GM12875 (cell line): ENCODE measurements around the gene CD207.

Experiments
- H3K4me3 ChIP-seq: one replicate; pipeline ENCODE4 v1.5.1; 2011; ENCODE audit warnings: low read depth, low read length, control low read depth
- TF ChIP-seq, protein P1 (sequence below): IDR thresholded peaks from 2 replicates; pipeline ENCODE4 v1.5.1; 2011; ENCODE audit warnings: low read depth, mild to moderate bottlenecking, control low read depth, inconsistent platforms, low read length, moderate library complexity, borderline replicate concordance; ENCODE audit not compliant: insufficient read depth

CD207 gene

DNA sequence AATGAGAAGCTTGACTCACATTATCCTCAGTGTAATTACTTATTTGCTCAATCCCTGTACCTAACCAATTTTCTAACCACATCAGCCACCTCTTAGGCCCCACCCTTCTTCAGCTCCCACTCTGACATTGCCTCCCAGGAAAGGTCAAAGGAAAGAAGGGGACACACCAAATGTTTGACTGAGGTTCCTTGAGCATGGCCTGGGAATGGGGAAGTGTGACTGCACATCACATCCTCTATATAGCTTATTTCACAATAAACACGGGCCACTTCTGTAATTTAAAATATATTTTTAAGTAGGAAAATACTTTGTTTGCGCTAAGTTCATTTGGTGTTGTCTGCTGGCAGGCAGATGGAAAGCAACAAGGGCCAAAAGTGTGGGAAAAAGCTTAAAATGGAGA lies 42.2 kb downstream of the CD207 start:
- TF ChIP-seq, protein P1, sequence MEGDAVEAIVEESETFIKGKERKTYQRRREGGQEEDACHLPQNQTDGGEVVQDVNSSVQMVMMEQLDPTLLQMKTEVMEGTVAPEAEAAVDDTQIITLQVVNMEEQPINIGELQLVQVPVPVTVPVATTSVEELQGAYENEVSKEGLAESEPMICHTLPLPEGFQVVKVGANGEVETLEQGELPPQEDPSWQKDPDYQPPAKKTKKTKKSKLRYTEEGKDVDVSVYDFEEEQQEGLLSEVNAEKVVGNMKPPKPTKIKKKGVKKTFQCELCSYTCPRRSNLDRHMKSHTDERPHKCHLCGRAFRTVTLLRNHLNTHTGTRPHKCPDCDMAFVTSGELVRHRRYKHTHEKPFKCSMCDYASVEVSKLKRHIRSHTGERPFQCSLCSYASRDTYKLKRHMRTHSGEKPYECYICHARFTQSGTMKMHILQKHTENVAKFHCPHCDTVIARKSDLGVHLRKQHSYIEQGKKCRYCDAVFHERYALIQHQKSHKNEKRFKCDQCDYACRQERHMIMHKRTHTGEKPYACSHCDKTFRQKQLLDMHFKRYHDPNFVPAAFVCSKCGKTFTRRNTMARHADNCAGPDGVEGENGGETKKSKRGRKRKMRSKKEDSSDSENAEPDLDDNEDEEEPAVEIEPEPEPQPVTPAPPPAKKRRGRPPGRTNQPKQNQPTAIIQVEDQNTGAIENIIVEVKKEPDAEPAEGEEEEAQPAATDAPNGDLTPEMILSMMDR = no peak
- H3K4me3 ChIP-seq = no peak overlapping the region

DNA sequence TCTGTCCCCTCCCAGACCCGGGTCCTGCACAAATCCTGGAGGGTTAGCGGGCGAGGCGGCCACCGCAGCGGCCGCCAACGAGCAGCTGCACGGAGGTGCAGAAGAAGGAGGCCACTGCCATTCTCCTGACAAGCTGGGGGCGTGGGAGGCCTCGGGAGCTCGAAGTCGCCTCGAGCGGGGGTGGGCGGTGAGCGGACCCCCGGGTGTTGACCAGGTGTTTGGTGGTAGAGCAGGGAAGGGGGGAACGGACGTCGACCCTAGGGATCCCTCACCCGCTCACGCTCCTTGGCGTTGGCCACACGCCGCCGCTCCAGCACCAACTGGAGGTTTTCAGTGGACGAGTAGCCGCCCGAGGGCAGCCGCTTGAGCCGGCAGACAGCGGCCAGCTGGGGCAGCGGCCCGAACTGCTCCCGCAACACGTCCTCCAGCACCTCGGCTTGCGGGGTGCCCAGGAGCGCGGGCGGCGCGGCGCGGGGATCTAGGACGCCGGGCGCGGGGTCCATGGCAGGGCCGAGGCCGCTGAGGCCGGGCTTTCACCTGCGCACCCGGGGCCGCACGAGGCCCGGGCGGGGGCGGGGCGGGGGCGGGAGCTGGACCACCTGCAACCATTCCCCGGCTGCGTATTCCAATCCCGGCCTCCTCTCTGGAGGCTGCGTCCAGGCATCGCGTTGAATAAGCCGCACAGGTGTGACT lies 45.3 kb downstream of the CD207 start, which contains the start of gene FIGLA:
TSS of gene FIGLA (minus strand) at position 508 of the 693 bp plus-strand sequence. CDS start at position 503, 5 bp downstream.
- TF ChIP-seq, protein P1 = no peak
- H3K4me3 ChIP-seq = no peak within 1 kb of the TSS

DNA sequence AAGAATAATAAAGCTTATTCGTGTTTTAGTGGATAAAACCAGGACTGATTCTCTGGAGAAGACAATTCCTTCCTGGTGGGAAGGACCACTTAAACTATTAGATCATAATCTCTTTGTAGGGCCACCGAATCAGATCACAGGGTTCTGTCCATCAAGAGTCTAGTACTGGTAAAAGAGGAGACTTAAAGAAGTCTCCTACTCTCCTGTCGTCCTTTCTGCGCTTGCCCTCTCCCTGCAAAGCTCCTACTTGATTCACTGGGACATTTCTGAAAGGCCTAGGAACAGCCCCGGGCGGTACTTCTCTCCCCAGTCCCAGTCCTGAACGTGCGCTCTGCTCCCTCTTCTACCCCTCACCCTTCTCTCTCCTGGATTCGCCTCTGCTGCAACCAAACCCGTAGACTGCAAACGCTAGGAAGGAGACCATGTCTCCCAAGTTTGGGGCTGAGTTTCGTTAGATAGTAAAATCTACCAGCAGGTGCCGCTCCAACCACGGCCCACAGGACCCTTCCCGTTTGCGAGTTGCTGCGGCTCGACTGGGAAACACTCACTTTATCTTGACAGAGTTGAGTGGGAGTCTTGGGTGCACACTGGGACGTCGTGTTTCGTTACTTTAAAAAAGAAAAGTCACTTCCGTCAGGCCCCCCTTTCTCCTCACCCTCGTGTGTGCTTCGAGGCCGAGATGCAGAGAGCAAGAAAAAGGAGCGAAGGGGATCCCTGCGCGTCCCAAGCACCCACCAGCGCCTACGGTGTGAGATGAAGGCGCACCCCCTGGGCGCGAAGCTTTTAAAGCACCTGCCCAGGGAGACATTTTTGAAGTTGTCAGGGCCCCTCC lies 46.1 kb downstream of the CD207 start:
- TF ChIP-seq, protein P1 = peak; percentile 64; the same call in 1 of the 2 replicates
- no peak overlapping the region for H3K4me3 ChIP-seq

DNA sequence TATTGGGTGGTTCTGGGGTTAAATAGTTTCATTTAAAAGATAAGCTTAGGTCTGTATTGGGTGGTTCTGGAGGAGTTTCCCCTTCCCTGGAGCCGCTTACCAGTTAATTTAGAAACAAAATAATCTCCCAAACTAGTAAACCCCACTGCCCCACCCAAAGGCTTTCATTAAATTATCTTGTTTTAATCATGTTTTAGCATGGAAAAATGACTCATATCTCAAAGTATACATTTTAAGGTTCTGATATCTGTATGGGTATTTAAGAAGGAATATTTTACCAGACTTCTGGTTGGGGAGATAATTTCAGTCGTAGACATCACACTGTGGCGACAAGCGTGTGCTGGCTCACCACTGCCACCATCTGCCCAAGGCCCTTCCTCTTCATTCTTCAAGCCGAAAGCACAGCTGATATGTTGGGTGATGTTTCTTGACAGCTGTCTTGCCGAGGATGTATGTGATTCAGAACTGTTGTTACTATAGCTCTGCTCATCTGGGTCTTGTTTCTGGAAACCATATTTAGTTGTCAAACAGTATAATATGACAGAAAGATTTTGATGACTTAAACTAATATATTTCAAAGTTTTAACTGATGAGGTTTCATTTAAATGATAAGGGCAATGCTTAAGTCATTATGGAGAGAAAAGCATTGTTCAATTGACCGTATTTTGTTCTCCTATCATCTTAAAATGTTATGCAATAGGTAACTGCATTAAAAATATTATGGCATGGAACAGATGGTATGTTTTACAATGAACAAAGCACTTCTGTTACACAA lies 50.3 kb downstream of the CD207 start:
- TF ChIP-seq, protein P1 = peak; percentile 61; the same call in 1 of the 2 replicates
- no peak overlapping the region for H3K4me3 ChIP-seq

DNA sequence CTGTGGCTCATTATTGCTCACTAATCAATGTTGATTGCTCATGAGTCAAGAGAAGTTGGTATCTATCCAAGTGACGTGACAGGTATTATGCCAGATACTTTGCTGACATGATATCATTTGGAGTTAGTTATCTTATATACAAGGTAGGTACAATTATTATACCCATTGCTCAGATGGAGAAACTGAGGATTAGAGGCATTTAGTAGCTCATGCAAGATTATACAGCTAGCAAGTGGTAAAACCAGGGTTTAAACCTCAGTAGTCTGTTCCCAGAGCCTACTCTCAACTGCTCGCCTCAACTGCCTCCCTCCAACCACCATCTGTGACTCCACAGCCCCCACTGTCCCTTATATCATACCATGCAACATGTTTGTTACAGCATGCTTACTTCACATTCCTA lies 51.3 kb downstream of the CD207 start:
- TF ChIP-seq, protein P1 = no peak
- no peak overlapping the region for H3K4me3 ChIP-seq
